NCI-H2029 (cell line): ENCODE results near the gene NYAP2.
A peak's percentile ranks its signal among the peaks of the same experiment; 100 is the strongest.

ENCODE experiments used
- DNase-seq: peaks from one replicate; lab custom pipeline; 2025; lab: John Stamatoyannopoulos, UW

Gene NYAP2

GRCh38 chr2:225620227-225620626 is 220.7 kb downstream of the NYAP2 start:
- no peak for DNase-seq

GRCh38 chr2:225630824-225631533 is 231.5 kb downstream of the NYAP2 start:
- no peak for DNase-seq

GRCh38 chr2:225632351-225632750 is 232.8 kb downstream of the NYAP2 start:
- no peak for DNase-seq

- no peak for DNase-seq
Observed at GRCh38 chr2:225636558-225636957, 237.0 kb downstream of the NYAP2 start.

GRCh38 chr2:225637259-225637658 is 237.7 kb downstream of the NYAP2 start:
- DNase-seq = no peak

DNA sequence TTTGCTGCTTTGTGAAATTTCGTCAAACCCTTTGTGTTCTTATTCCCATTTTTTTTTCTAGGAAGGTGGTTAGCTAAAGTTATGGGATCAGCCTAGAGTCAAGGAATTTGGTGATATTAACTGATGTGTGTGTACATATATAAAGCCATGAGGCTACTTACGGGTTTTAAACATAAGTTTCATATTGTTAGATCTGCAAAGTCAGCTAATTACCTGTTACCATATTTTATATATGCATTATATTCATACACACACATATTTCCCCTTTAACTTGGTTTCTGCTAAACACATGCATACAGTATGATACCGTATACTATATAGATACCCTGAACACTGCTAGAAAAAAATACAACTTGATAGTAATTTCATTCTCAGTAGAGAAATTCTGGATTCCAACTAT is 241.0 kb downstream of the NYAP2 start:
- DNase-seq = no peak

GRCh38 chr2:225649274-225649673 is 249.8 kb downstream of the NYAP2 start:
- DNase-seq = no peak

DNA sequence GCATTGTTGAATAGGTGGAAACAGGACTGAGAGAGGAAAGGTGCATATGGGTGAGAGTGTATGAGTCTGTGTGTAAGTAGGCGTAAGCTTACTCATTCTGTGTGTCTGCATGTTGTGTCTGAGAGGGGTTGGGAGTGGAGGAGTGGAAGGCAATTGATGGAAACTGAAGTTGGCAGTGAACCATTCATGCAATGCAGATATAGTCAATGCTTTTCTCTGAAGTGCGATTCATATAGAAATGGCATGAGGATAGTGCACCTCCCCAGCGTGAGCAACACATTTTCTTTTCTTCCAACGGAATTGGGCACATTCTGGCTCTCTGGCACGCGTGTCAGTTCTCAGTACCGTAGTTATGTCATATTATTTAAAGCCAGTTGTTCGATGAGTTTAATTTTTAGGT is 250.5 kb downstream of the NYAP2 start:
- DNase-seq = no peak

DNA sequence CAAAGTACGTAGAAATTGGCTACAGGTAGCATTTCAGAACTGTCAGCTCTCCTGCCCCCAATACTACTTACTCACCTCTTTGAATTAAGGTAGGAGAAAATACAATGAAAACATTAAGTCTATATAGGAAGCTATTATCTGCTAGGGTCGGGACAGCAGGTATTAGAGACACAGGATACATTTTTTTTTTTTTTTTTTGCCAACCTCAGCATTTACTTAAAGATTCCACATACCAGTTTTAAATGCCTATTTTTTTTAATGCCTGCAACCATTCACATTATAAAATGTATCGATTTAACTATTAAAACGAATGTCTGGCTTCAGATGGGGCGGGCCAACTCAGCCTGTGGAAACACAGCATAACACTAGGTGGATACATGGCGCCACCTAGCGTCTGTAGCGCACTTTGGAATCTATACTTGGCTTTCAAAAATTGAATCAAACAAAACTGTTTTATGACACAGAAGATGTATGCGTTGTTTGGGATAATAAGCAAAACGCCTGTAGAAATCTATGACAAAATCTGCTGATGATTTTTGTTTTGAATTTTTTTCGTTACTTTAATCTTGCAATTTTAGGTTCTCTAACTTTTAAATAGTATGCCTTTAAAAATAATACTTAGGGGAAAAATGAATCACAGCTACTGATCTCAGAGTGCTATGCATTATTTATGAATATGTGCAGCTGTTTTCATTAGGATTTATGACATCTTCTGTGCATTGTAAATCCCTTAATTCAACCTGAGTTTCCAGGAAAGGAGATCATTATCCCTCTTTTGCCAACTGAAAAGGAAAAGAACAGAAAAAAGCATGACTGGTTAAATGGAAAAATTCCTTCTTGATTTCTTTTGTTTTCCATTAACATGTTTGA is 261.0 kb downstream of the NYAP2 start:
- DNase-seq = peak; percentile 52

DNA sequence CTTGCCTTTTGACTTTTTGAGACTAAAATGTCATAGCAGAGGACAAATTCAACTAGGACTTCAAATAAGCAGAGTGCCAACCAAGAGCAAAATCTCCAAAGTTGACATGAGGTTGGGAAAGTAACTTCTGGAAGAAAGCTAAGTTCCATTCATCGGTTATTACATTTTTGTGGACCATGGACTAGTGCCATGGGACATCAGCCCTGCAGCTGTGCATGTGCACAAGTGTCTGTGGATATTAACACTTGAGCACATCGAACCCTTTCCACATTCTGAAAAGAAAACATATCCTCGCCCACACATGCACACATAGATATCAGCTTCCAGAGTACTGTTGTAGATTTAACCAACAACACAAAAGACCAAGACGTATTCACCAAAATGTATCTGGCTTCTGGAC is 262.6 kb downstream of the NYAP2 start:
- DNase-seq = no peak

DNA sequence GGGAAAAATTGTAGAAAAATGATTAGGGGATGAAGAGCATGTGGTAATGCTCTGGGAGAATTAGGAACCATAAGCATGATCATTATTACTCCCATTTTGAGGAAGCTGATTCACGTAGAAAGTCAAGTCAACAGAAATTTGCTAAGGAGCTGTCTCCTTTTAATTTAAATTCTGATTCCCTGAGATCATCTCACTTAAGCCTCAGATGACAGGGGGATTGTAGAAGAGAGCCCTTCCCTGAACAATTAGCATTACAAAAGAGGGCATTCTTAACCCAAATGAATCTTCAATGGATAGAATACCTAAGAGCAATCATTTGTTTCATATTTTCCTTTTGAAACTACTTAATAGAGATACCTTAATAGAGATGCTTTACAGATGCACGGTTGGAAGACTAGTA is 267.9 kb downstream of the NYAP2 start:
- DNase-seq = no peak

GRCh38 chr2:225668606-225669266 is 269.2 kb downstream of the NYAP2 start:
- peak; percentile 11 for DNase-seq

GRCh38 chr2:225670111-225670974 is 270.8 kb downstream of the NYAP2 start:
- peak; percentile 2 for DNase-seq

- DNase-seq = no peak
Observed at GRCh38 chr2:225678792-225679191, 279.3 kb downstream of the NYAP2 start.

GRCh38 chr2:225683258-225683657 is 283.7 kb downstream of the NYAP2 start:
- DNase-seq = no peak

GRCh38 chr2:225690153-225690552 is 290.6 kb downstream of the NYAP2 start:
- DNase-seq = no peak

- no peak for DNase-seq
Observed at GRCh38 chr2:225691711-225692110, 292.2 kb downstream of the NYAP2 start.

DNA sequence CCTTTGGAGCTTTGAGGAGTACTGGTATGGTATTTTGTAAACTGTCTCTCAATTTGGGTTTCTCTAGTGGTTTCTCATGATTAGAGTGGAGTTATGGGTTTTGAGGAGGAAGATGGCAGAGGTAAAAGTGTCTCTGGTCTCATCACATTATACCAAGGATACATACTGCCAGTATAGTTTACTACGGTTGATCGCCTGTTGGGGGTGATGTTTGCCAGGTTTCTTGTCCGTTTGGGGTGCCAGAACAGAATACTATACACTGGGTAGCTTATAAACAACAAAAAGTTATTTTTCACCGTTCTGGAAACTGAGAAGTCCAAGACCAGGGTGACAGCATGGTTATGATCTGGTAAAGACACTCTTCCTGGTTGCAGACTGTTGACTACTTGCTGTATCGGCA is 293.7 kb downstream of the NYAP2 start:
- DNase-seq = no peak

DNA sequence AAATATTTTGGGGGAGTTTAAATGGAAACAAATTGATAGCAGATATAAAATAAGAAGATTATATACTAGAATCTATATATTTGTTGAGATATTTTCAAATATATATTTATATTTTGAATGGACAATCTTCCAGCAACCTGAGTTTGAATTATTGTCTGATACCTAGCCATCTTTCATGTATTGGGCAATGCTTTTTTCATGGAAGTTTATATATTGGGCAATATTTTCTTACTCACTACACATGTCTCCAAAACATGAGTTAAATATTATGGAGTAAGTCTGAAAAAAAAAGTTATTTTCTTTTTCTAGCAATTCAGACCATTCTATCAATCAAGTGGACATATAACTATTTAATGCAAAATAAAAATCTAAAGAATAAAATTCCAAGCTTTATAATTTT is 295.2 kb downstream of the NYAP2 start:
- no peak for DNase-seq

GRCh38 chr2:225697936-225698335 is 298.4 kb downstream of the NYAP2 start:
- DNase-seq = no peak
